ENCODE data around the gene PFDN5.

The PFDN5 gene

DNA sequence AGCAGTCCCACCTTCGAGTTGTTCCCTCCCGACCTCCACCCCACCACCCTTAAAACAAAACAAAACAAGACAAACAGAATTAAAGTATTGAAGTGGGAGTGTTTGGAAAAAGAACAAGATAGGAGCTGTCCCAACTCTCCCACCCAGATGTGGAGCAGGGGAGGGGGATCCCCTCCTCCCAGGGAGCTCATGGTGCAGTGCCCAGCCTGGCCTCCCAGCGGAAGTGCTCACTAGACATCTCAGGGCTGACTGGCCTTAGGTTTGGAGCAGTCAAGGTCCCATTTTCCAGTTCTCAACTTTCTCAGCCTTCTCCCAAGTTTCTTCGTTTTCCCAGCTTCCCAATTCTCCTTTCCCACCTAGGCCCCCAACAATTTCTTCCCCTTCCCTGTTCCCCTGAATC, 37.9 kb downstream of the PFDN5 start:
- POLR2A ChIA-PET: no interaction called here
- H3K4me3 ChIP-seq (ENCODE audit: low read depth, low read length): no peak overlapping the region
- DNase-seq (ENCODE audit: low read depth, low spot score): no peak
- CTCF ChIA-PET: interaction anchor here (0.9 to 15.8 kb wide), 5 partner anchors 9 to 88 kb away, joined by 3 to 391 read pairs (median 4); partner anchors contain the start of gene AAAS
- TF ChIP-seq, protein P1, sequence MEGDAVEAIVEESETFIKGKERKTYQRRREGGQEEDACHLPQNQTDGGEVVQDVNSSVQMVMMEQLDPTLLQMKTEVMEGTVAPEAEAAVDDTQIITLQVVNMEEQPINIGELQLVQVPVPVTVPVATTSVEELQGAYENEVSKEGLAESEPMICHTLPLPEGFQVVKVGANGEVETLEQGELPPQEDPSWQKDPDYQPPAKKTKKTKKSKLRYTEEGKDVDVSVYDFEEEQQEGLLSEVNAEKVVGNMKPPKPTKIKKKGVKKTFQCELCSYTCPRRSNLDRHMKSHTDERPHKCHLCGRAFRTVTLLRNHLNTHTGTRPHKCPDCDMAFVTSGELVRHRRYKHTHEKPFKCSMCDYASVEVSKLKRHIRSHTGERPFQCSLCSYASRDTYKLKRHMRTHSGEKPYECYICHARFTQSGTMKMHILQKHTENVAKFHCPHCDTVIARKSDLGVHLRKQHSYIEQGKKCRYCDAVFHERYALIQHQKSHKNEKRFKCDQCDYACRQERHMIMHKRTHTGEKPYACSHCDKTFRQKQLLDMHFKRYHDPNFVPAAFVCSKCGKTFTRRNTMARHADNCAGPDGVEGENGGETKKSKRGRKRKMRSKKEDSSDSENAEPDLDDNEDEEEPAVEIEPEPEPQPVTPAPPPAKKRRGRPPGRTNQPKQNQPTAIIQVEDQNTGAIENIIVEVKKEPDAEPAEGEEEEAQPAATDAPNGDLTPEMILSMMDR (IDR thresholded peaks at IDR 0.05; ENCODE audit: insufficient read depth, low read length, missing control alignments): no peak

DNA sequence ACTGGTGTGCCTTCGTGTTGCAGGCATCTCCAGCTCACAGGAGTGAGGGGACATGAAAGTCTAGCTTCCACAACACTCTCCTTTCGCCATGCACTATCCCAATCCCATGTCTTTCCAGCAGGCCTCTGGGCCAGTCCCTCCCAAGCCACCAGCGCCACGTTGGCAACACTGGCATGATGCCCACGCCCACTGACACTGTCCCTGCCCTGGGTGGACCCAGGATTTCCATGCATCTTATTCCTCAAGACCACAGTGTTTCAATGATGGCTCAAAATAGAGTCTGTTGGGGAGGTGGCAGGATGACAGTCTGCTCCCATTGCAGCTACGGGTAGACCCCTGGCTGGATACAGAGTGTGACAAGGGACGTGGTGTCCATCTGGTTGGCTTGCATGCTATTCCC, 38.5 kb downstream of the PFDN5 start:
- no peak overlapping the region for H3K4me3 ChIP-seq (ENCODE audit: low read depth, low read length)
- ChIA-PET POLR2A (no interaction called here), CTCF (interaction anchor here (0.9 to 15.8 kb wide), 5 partner anchors 10 to 87 kb away, joined by 3 to 391 read pairs (median 4); partner anchors contain the start of gene AAAS)
- TF ChIP-seq, protein P1 (IDR thresholded peaks at IDR 0.05; ENCODE audit: insufficient read depth, low read length, missing control alignments): no peak
- no peak for DNase-seq (ENCODE audit: low read depth, low spot score)

DNA sequence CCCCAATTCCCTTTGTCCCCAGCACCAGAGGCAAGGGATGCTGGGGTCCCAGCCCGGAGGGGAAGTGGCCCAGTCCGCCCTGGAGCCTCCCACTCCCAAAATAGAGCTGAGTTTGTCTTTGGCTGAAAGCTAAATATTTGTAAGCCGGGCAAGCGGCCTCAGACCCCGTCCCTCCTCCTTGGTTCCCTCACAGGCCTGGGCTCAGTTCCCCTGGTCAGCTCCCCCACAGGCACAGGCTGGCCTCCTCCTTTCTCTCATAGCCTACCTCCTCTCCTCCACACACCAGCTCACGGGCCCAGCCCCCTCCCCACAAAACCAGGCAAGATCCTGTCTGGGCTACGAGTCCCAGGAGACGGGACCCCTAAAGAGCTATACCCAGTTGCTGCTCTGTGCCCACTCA, 39.5 kb downstream of the PFDN5 start:
- no peak for DNase-seq (ENCODE audit: low read depth, low spot score)
- TF ChIP-seq, protein P1 (IDR thresholded peaks at IDR 0.05; ENCODE audit: insufficient read depth, low read length, missing control alignments): no peak
- no peak overlapping the region for H3K4me3 ChIP-seq (ENCODE audit: low read depth, low read length)
- CTCF ChIA-PET: interaction anchor here (1.3 to 3.3 kb wide), 6 partner anchors 8 to 123 kb away, joined by 3 to 26 read pairs (median 12); partner anchors contain the start of gene AAAS
- POLR2A ChIA-PET: interaction anchor here (1.3 to 1.7 kb wide), 2 partner anchors 10 to 13 kb away, joined by 4 to 5 read pairs; partner anchors contain the start of gene AAAS

DNA sequence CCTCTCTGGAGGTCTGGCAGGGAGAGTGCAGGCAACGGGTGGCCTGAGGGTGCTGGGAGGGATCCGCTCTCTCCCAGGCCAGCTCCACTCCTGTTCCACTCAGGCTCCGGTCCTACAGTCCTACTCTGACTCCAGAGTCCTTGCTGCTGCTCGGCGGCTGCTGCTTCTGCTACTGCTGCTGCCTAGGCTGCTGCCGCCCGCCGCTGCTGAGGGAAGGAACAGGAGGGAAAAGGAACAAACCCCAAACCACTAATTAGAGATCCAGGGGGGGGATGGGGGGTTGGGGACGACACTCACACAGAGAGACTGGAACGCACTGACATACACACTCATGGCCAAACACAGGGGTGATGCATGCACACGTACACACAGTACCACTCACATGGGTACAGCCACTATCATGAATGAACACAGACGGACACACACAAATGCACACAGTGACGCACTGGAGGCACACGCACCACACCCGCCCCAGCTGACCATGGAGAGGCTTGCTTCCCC, 40.9 kb downstream of the PFDN5 start, which contains the start of gene SP7:
SP7 (minus strand) TSS at position 174 of the 501 bp plus-strand sequence. CDS start 708 bp downstream, outside the sequence.
- POLR2A ChIA-PET: interaction anchor here (1.3 kb wide), 1 partner anchor 14 kb away, joined by 4 read pairs; the partner anchor contains the start of gene AAAS
- H3K4me3 ChIP-seq (ENCODE audit: low read depth, low read length): no peak within 1 kb of the TSS
- DNase-seq (ENCODE audit: low read depth, low spot score): no peak
- TF ChIP-seq, protein P1 (IDR thresholded peaks at IDR 0.05; ENCODE audit: insufficient read depth, low read length, missing control alignments): no peak
- CTCF ChIA-PET: interaction anchor here (1.0 to 3.3 kb wide), 7 partner anchors 9 to 20 kb away, joined by 3 to 26 read pairs (median 11); partner anchors contain the start of gene AAAS

DNA sequence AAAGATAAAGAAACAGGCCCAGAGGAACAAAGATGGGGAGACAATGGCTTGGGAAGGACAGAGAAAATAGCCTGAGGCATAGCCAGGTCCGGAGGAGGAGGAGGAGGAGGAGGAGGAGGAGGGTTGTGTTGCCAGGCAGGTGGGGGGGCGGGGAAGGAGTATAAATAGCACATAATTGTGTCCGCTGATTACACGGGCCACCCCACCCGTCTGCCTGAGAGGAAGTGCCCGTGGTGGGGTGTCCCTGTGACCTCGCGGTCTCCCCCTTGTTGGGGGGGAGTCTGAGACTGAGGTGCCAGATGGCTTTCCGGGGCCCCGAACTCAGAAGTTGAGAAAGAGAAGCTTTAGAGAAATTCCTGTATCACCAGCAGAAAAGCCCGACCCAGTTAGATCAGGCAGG, 42.7 kb downstream of the PFDN5 start:
- TF ChIP-seq, protein P1 (IDR thresholded peaks at IDR 0.05; ENCODE audit: insufficient read depth, low read length, missing control alignments): no peak
- POLR2A ChIA-PET: no interaction called here
- CTCF ChIA-PET: interaction anchor here (0.6 to 1.8 kb wide), 4 partner anchors 10 to 83 kb away, joined by 3 to 8 read pairs (median 4); no protein-coding TSS in a partner anchor

GRCh38 chr12:53338916-53339315, 43.6 kb downstream of the PFDN5 start:
- DNase-seq (ENCODE audit: low read depth, low spot score): no peak
- no peak overlapping the region for H3K4me3 ChIP-seq (ENCODE audit: low read depth, low read length)
- CTCF ChIA-PET: interaction anchor here (0.6 to 1.8 kb wide), 6 partner anchors 9 to 82 kb away, joined by 3 to 8 read pairs (median 4); no protein-coding TSS in a partner anchor
- TF ChIP-seq, protein P1 (IDR thresholded peaks at IDR 0.05; ENCODE audit: insufficient read depth, low read length, missing control alignments): no peak
- POLR2A ChIA-PET: no interaction called here

More for the DNA sequence above, 42.7 kb downstream of the PFDN5 start:
- no peak for DNase-seq (ENCODE audit: low read depth, low spot score)
- no peak overlapping the region for H3K4me3 ChIP-seq (ENCODE audit: low read depth, low read length)

All from AG04449 (cell line).